Adrenal gland (tissue), 12 donors: Measurements from ENCODE around the gene PPIC. TPM values are rescaled to one million over a fixed set of nuclear protein-coding genes. Genes with fewer than 3 reads are reported as not detected.

ENCODE experiments used
- DNase-seq, 7 donors: peaks; one replicate each; pipeline ENCODE4 v3.0.0-alpha.2; 2019 to 2020
- H3K27ac ChIP-seq, 5 donors: fragments of 200-600 bp; sonication (generic) in 4 of 5; 1 replicate in 3 of 5; 2 replicates in 2 of 5; pipeline versions ENCODE4 v1.5.1 to v1.8.0; 2016 to 2020; ENCODE audit warnings: mild to moderate bottlenecking in 1 of 5
- H3K27me3 ChIP-seq: fragments of 200-600 bp; 2 replicates; pipeline ENCODE4 v1.8.0; 2021
- H3K36me3 ChIP-seq, 2 donors: fragments of 200-600 bp; replicated peaks in 1 of 2; 1 replicate in 1 of 2; 2 replicates in 1 of 2; pipeline versions ENCODE4 v1.5.1 to v1.8.0; 2018 to 2022
- H3K4me1 ChIP-seq, 2 donors: fragments of 200-600 bp; replicated peaks in 1 of 2; 1 replicate in 1 of 2; 2 replicates in 1 of 2; pipeline versions ENCODE4 v1.5.1 to v1.8.0; 2018 to 2021
- H3K4me3 ChIP-seq, 4 donors: fragments of 200-600 bp; sonication (generic) in 3 of 4; one replicate each; pipeline ENCODE4 v1.5.1; 2016 to 2018
- H3K9me3 ChIP-seq, 3 donors: fragments of 200-600 bp; sonication (generic) in 1 of 3; replicated peaks in 1 of 3; 1 replicate in 2 of 3; 2 replicates in 1 of 3; pipeline versions ENCODE4 v1.5.1 to v1.8.0; 2016 to 2021
- POLR2A ChIP-seq, 2 donors: fragments of 450-650 bp; IDR thresholded peaks; one replicate each; pipeline ENCODE4 v1.6.1; 2017; ENCODE audit warnings: antibody characterized with exemption in 2 of 2, mild to moderate bottlenecking in 2 of 2, moderate library complexity in 1 of 2
- WGBS, 4 donors: extraction: QIAGEN DNeasy Blood & Tissue Kit in 2 of 4; methylation state at CpG; one replicate each; pipeline versions ENCODE4 v1.1.5 to v1.1.7; 2013 to 2017; 5-methylcytosine and 5-hydroxymethylcytosine counted together
- intact Hi-C, 2 donors: fragments of 100-400 bp; cut with DNase I; formaldehyde crosslinking; loops; one replicate each; pipeline versions ENCODE4 v1.14.1 to v1.15.0; 2022 to 2023
- polyA plus RNA-seq, 3 donors: library from polyadenylated mRNA; stranded (reverse); fragments of 200-250 nt in 2 of 3; fragments of 350-450 nt in 1 of 3; fragmentation: Illumina TruSeq in 1 of 3; extraction: RNeasy Lipid Tissue Mini Kit (QIAGEN cat#74804) in 1 of 3; gene quantifications; one replicate each; pipeline ENCODE4 v1.2.3, GENCODE V29; 2013 to 2014
- total RNA-seq, 9 donors: library from RNA; depleted of rRNA in 4 of 9; stranded (reverse); fragments of >200 nt in 4 of 9; fragments of 120-200 nt in 1 of 9; fragmentation: NEBNext Ultra II Directional in 1 of 9; extraction: Animal tissue kit (Norgen Biotek cat#: 25700) in 1 of 9; gene quantifications; one replicate each; pipeline versions ENCODE4 v1.1.0 to v1.2.4, GENCODE V29; 2013 to 2023
- TF ChIP-seq, protein P1 (sequence below), 6 experiments: fragments of 450-650 bp in 4 of 6; fragments of 200-600 bp in 2 of 6; sonication (generic) in 1 of 6; IDR thresholded peaks; 1 replicate in 5 of 6; 2 replicates in 1 of 6; pipeline versions ENCODE4 v1.5.1 to v1.8.0; 2016 to 2021; ENCODE audit warnings: antibody characterized with exemption in 6 of 6, mild to moderate bottlenecking in 2 of 6, moderate library complexity in 1 of 6
- donor health status: healthy with polysubstance abuse.
- donor health status: Bipolar disorder and iron deficiency.
- donor health status: DM: yes; HTN: yes; CAD: no.
- donor health status: DM: no; HTN: no; CAD: no.
- donor health status: DM: no; HTN: no; CAD: no.
- donor health status: DM: yes; HTN: yes; CAD: no.

Gene PPIC
- total and polyA plus RNA-seq, 12 donors, result 6.8 to 34.1 (median 18.6) TPM

DNA sequence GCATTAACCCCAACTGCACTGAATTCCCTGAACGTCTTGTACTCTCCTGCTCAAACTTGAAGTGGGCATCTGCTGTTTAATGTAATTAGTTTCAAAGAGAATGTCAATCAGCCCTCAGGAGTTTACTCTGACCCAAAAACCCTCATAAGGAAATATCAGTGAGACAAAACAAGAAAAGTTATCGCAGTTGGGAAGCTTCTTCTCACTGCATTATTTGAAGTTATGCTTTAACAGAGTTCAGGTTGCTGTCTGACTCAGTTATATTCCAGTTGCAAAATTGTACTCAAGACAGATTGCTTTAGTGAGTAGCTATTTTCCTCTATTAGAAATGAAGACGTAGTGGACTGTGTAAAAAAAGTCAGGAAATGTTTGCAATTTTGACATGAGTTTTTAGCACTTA lies 52.1 kb downstream of the PPIC start:
- Histone ChIP-seq H3K27ac (no peak overlapping the region), H3K4me1 (no peaks in the 10 kb centered on the region), H3K36me3 (no peaks in the 10 kb centered on the region), H3K27me3 (no peaks in the 10 kb centered on the region), H3K9me3 (no peaks in the 10 kb centered on the region), H3K4me3 (no peak overlapping the region)
- no peak for DNase-seq
- intact Hi-C loops, result no loop called here
- WGBS, 4 donors, result 93 to 97% (median 94%) methylated on average over 3 of the region's 3 CpGs
- no peak for TF ChIP-seq POLR2A (IDR thresholded peaks at IDR 0.05)
- TF ChIP-seq, protein P1, sequence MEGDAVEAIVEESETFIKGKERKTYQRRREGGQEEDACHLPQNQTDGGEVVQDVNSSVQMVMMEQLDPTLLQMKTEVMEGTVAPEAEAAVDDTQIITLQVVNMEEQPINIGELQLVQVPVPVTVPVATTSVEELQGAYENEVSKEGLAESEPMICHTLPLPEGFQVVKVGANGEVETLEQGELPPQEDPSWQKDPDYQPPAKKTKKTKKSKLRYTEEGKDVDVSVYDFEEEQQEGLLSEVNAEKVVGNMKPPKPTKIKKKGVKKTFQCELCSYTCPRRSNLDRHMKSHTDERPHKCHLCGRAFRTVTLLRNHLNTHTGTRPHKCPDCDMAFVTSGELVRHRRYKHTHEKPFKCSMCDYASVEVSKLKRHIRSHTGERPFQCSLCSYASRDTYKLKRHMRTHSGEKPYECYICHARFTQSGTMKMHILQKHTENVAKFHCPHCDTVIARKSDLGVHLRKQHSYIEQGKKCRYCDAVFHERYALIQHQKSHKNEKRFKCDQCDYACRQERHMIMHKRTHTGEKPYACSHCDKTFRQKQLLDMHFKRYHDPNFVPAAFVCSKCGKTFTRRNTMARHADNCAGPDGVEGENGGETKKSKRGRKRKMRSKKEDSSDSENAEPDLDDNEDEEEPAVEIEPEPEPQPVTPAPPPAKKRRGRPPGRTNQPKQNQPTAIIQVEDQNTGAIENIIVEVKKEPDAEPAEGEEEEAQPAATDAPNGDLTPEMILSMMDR (IDR thresholded peaks at IDR 0.05), result no peak

DNA sequence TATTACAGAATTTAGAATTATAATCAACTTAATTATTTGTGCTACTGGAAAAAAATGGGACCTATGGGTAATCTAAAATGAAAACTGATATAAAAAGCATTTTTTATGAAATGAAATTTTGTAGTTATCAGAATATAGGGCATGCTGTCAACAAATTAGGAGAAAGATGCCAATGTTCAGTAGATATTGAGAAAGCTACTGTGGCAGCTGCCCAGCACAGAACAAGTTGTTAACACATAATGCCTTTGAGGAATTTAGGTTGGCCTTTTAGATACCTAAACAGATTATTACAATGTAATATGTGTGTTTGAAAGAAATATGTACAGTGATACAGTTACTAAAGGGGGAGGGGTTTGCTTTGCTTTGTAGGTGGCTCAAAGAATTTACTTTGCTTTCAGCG lies 54.1 kb downstream of the PPIC start:
- H3K4me3 ChIP-seq, result no peak overlapping the region
- no peaks in the 10 kb centered on the region for H3K27me3 ChIP-seq
- TF ChIP-seq POLR2A (IDR thresholded peaks at IDR 0.05), result no peak
- TF ChIP-seq, protein P1 (IDR thresholded peaks at IDR 0.05), result no peak
- intact Hi-C loops, result no loop called here
- DNase-seq, result no peak
- H3K36me3 ChIP-seq, result no peaks in the 10 kb centered on the region
- H3K27ac ChIP-seq, result no peak overlapping the region
- no peaks in the 10 kb centered on the region for H3K4me1 ChIP-seq
- WGBS, 4 donors, result 0 to 2% (median 1%) methylated on average over 1 of the region's 1 CpG
- no peaks in the 10 kb centered on the region for H3K9me3 ChIP-seq

DNA sequence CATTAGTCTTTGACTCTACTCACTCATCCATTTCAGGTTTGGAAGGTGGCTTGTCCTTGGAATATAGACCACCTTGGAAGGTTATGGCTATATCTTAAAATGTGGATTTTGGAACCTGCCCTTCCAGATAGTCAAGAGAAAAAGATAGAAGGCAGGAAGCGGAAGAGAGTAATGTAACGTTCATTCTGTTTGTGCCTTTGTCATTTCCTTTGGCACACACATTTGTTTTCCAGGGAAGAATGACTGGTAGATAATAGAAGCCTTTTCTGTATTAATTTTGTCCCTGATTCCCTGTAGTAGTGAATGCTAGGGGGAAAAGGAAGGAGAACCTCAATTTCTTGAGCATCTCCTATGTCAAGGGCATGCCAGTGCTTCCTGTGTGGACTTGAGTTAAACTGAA lies 54.7 kb downstream of the PPIC start:
- intact Hi-C loops, result no loop called here
- WGBS, 4 donors, result 49 to 89% (median 76%) methylated on average over 2 of the region's 2 CpGs
- no peaks in the 10 kb centered on the region for H3K9me3 ChIP-seq
- H3K4me1 ChIP-seq, result no peaks in the 10 kb centered on the region
- no peak overlapping the region for H3K27ac ChIP-seq
- no peak for TF ChIP-seq POLR2A (IDR thresholded peaks at IDR 0.05)
- TF ChIP-seq, protein P1 (IDR thresholded peaks at IDR 0.05), result no peak
- no peaks in the 10 kb centered on the region for H3K36me3 ChIP-seq
- no peak for DNase-seq
- H3K27me3 ChIP-seq, result no peaks in the 10 kb centered on the region
- no peak overlapping the region for H3K4me3 ChIP-seq

DNA sequence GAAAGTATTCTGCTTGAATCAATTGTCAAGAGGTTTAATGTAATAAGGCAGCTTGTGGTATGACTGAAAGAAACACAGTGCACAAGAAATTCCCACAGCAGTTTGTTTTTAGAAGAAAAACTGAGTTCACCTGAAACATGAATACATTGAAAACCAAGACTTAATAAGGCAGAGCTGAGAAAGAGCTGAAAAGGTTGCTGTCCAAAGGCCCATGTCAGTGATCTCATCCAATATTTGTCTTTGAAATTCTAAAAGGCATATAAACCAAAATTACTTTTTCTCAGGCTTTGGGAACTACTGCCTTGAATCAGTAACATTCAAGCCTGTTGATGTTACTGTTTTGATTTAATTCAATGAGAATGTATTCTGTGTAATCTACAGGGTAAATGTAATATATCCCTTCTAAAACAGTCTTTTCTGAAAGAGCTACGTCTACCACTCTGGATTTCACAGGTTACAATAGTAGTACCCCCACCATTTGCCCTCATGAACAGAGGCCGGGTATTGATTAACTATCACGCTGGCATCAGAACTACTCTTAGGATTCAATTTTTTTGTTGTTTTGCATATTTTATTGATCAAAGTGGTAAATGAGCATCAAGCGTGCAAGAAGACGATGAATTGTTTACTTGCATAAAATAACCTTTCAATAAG lies 57.8 kb downstream of the PPIC start:
- peaks cover 0 to 6% (median 0%) of the 10 kb centered on the region in 3 donors for H3K9me3 ChIP-seq
- no peaks in the 10 kb centered on the region for H3K4me1 ChIP-seq
- H3K27ac ChIP-seq, result no peak overlapping the region
- DNase-seq, result no peak
- intact Hi-C loops, result no loop called here
- WGBS, 4 donors, result 78 to 97% (median 96%) methylated on average over 5 of the region's 5 CpGs
- no peaks in the 10 kb centered on the region for H3K36me3 ChIP-seq
- no peak overlapping the region for H3K4me3 ChIP-seq
- H3K27me3 ChIP-seq, result no peaks in the 10 kb centered on the region
- no peak for TF ChIP-seq POLR2A (IDR thresholded peaks at IDR 0.05)
- TF ChIP-seq, protein P1 (IDR thresholded peaks at IDR 0.05), result no peak
